ENCODE results near the gene FAM120A.

Gene FAM120A

GRCh38 chr9:93513606-93514005, 62.1 kb downstream of the FAM120A start:
- FAIRE-seq: no peak

- no peak for FAIRE-seq
Measured at GRCh38 chr9:93517331-93517730, 65.8 kb downstream of the FAM120A start.

GRCh38 chr9:93520523-93520922, 69.0 kb downstream of the FAM120A start:
- no peak for FAIRE-seq

- no peak for FAIRE-seq
Measured at GRCh38 chr9:93522736-93523135, 71.3 kb downstream of the FAM120A start.

GRCh38 chr9:93523518-93524144, 72.1 kb downstream of the FAM120A start:
- FAIRE-seq: no peak

- FAIRE-seq: no peak
Measured at GRCh38 chr9:93525476-93525875, 74.0 kb downstream of the FAM120A start.

GRCh38 chr9:93531374-93531773, 79.9 kb downstream of the FAM120A start:
- FAIRE-seq: no peak

GRCh38 chr9:93532141-93532540, 80.7 kb downstream of the FAM120A start:
- FAIRE-seq: no peak

- no peak for FAIRE-seq
Measured at GRCh38 chr9:93533863-93534262, 82.4 kb downstream of the FAM120A start.

- FAIRE-seq: no peak
Measured at GRCh38 chr9:93536167-93536566, 84.7 kb downstream of the FAM120A start.

- FAIRE-seq: no peak
Measured at GRCh38 chr9:93536874-93537273, 85.4 kb downstream of the FAM120A start.

GRCh38 chr9:93540305-93540704, 88.8 kb downstream of the FAM120A start:
- no peak for FAIRE-seq

GRCh38 chr9:93541005-93541404, 89.5 kb downstream of the FAM120A start:
- FAIRE-seq: no peak

GRCh38 chr9:93541581-93542349, 90.3 kb downstream of the FAM120A start:
- FAIRE-seq: no peak

GRCh38 chr9:93543117-93543516, 91.6 kb downstream of the FAM120A start:
- FAIRE-seq: no peak

- no peak for FAIRE-seq
Measured at GRCh38 chr9:93546356-93546755, 94.9 kb downstream of the FAM120A start.

GRCh38 chr9:93549611-93550010, 98.1 kb downstream of the FAM120A start:
- no peak for FAIRE-seq

GRCh38 chr9:93552923-93553322, 101.4 kb downstream of the FAM120A start:
- no peak for FAIRE-seq

GRCh38 chr9:93555370-93555769, 103.9 kb downstream of the FAM120A start:
- FAIRE-seq: no peak

- FAIRE-seq: no peak
Measured at GRCh38 chr9:93557366-93558137, 106.1 kb downstream of the FAM120A start.

- FAIRE-seq: no peak
Measured at GRCh38 chr9:93558503-93558902, 107.0 kb downstream of the FAM120A start.

GRCh38 chr9:93560991-93561390, 109.5 kb downstream of the FAM120A start:
- no peak for FAIRE-seq

GRCh38 chr9:93562157-93562556, 110.7 kb downstream of the FAM120A start:
- FAIRE-seq: no peak

GRCh38 chr9:93565089-93565488, 113.6 kb downstream of the FAM120A start:
- no peak for FAIRE-seq

Data from colon (tissue), 2 donors.